OCI-LY1 (cell line): ENCODE measurements around the gene ODF4.

Experiments used
- EZH2 ChIP-seq: fragments of 200-600 bp; sonication (generic), shearing (Covaris generic); IDR thresholded peaks from 2 replicates; pipeline ENCODE4 v1.8.0; 2017; ENCODE audit warnings: borderline replicate concordance, mixed run types, mild to moderate bottlenecking, antibody characterized with exemption, low read length, moderate library complexity, mixed read lengths
- TF ChIP-seq, protein P1 (sequence below): fragments of 200-600 bp; sonication (generic), shearing (Covaris generic); IDR thresholded peaks from 2 replicates; pipeline ENCODE4 v1.5.1; 2017; ENCODE audit warnings: mild to moderate bottlenecking, antibody characterized with exemption, low read length, moderate library complexity, mixed read lengths

DNA sequence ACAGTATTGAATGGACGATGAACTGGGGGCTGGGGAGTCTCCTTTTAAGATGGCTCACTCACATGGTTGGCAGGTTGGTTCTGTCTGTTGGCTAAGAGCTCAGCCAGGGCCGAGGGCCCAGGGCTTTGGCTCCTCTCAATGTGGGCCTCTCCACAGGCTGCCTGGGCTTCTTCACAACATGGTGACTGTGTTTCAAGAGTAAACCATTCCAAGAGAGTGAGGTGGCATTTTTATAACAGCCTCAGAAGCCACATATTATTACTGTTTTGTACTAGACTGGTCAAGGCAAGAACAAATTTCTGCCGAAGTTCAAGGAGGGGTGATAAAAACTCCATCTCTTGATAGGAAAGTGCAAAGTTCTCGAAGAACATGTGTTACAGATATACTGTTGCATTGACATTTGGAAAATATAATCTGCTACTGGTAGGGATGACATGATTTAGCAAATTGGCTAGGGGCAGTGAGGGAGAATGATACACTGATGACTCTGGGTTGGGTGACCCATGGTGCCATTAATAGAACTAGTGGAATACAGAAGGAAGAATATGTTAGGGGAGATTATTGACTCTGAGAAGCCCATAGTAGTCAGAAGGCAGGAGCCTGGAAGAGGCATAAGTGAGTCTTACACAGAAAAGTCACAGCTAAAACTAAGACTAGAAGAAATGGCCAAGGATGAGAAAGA, 23.2 kb downstream of the ODF4 start:
- TF ChIP-seq, protein P1, sequence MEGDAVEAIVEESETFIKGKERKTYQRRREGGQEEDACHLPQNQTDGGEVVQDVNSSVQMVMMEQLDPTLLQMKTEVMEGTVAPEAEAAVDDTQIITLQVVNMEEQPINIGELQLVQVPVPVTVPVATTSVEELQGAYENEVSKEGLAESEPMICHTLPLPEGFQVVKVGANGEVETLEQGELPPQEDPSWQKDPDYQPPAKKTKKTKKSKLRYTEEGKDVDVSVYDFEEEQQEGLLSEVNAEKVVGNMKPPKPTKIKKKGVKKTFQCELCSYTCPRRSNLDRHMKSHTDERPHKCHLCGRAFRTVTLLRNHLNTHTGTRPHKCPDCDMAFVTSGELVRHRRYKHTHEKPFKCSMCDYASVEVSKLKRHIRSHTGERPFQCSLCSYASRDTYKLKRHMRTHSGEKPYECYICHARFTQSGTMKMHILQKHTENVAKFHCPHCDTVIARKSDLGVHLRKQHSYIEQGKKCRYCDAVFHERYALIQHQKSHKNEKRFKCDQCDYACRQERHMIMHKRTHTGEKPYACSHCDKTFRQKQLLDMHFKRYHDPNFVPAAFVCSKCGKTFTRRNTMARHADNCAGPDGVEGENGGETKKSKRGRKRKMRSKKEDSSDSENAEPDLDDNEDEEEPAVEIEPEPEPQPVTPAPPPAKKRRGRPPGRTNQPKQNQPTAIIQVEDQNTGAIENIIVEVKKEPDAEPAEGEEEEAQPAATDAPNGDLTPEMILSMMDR = no peak
- no peak for TF ChIP-seq EZH2
